Sigmoid colon (tissue), 3 donors: ENCODE results near the gene TTN.

ENCODE experiments used
- POLR2A ChIP-seq, 2 donors: fragments of 450-650 bp; IDR thresholded peaks; one replicate each; pipeline ENCODE4 v1.6.1; 2016; ENCODE audit warnings: antibody characterized with exemption in 2 of 2, mild to moderate bottlenecking in 2 of 2, moderate library complexity in 2 of 2
- TF ChIP-seq, protein P1 (sequence below), 4 experiments: fragments of 450-650 bp in 3 of 4; fragments of 200-600 bp in 1 of 4; IDR thresholded peaks; one replicate each; pipeline ENCODE4 v1.5.1; 2016 to 2019; ENCODE audit warnings: antibody characterized with exemption in 4 of 4, mild to moderate bottlenecking in 3 of 4, moderate library complexity in 2 of 4

DNA sequence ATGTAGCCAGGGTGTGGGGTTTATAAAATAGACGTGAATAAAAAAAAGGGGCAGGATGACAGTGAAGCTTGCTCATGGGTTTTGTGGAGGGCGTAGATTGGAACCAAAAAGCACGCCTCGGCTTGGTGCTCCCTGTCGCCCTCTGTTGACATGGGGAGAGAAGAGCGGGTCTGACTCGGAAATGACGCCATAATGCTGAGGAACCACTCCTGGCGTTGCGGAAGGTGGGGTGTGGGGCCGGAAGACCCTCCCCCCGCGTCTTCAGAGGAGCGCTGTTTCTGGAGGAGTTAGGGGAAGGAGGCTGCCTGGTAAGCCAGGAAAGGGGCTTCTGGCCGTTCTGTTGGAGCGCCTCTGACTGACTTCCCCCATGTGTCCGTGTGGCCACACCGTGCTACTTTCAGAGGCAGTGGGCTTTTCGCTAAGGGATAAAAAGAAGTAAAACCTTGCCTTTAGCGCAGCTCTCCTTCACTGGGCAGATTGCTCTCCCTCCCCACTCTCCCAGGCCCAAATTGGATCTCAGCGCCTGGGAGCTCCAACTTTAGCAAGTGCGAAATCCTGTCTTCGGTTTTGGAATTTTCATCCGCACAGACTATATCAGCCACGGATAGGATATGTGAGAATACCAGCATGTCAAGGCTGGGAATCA lies 284.1 kb downstream of the TTN start:
- TF ChIP-seq, protein P1, sequence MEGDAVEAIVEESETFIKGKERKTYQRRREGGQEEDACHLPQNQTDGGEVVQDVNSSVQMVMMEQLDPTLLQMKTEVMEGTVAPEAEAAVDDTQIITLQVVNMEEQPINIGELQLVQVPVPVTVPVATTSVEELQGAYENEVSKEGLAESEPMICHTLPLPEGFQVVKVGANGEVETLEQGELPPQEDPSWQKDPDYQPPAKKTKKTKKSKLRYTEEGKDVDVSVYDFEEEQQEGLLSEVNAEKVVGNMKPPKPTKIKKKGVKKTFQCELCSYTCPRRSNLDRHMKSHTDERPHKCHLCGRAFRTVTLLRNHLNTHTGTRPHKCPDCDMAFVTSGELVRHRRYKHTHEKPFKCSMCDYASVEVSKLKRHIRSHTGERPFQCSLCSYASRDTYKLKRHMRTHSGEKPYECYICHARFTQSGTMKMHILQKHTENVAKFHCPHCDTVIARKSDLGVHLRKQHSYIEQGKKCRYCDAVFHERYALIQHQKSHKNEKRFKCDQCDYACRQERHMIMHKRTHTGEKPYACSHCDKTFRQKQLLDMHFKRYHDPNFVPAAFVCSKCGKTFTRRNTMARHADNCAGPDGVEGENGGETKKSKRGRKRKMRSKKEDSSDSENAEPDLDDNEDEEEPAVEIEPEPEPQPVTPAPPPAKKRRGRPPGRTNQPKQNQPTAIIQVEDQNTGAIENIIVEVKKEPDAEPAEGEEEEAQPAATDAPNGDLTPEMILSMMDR (IDR thresholded peaks at IDR 0.05), result peak; percentile 44 to 73 (median 49)
- peak in 1 of 2 donors; percentile 14 for TF ChIP-seq POLR2A (IDR thresholded peaks at IDR 0.05)
